Epithelial cell of alveolus of lung (primary cell): Measurements from ENCODE around the gene FFAR3. TPM values are rescaled to one million over a fixed set of nuclear protein-coding genes. Genes with fewer than 3 reads are reported as not detected.

Experiments
- total RNA-seq: library from RNA; depleted of rRNA; stranded (reverse); fragments of >200 nt; gene quantifications from 2 replicates; pipeline ENCODE4 v1.2.1, GENCODE V29; 2015

Gene FFAR3
- not detected in 2 replicates for total RNA-seq

GRCh38 chr19:35357867-35358573, at the start of gene FFAR3:
TSS of gene FFAR3 (plus strand) at chr19:35358460. CDS start at chr19:35358891, 431 bp downstream.

GRCh38 chr19:35328851-35329285, 29.4 kb upstream of the FFAR3 start, which contains the start of gene CD22:
TSS of gene CD22 (plus strand) at chr19:35329187. CDS start at chr19:35332041, 2,854 bp downstream.

GRCh38 chr19:35347171-35347929, 10.9 kb upstream of the FFAR3 start, which contains the start of gene FFAR1:
TSS of gene FFAR1 (plus strand) at chr19:35347902. CDS start at chr19:35351552, 3,650 bp downstream.

GRCh38 chr19:35370722-35371121, 12.5 kb downstream of the FFAR3 start, which contains the start of gene GPR42:
TSS of gene GPR42 (plus strand) at chr19:35371068. CDS start at chr19:35371360, 292 bp downstream.

Other genes with a start within 250 kb of the FFAR3 start
- gene FXYD3, start 242.6 kb upstream of the FFAR3 start, total RNA-seq = 0.39 TPM in 1 of 2 replicates, not detected in the other
- not detected in 2 replicates for gene LGI4, start 223.4 kb upstream of the FFAR3 start, total RNA-seq
- gene FXYD1, start 219.6 kb upstream of the FFAR3 start, total RNA-seq = 20.4 TPM in 1 of 2 replicates, not detected in the other
- not detected in 2 replicates for gene FXYD7, start 215.2 kb upstream of the FFAR3 start, total RNA-seq
- 85.0 and 149 TPM in 2 replicates for gene FXYD5, start 203.7 kb upstream of the FFAR3 start, total RNA-seq
- not detected in 2 replicates for gene FAM187B, start 129.7 kb upstream of the FFAR3 start, total RNA-seq
- 1.4 and 7.4 TPM in 2 replicates for gene LSR, start 109.5 kb upstream of the FFAR3 start, total RNA-seq
- 67.2 and 117 TPM in 2 replicates for gene USF2, start 89.5 kb upstream of the FFAR3 start, total RNA-seq
- gene HAMP, start 75.9 kb upstream of the FFAR3 start, total RNA-seq = 0.16 TPM in 1 of 2 replicates, not detected in the other
- 0.26 TPM in 1 of 2 replicates, not detected in the other for gene MAG, start 66.3 kb upstream of the FFAR3 start, total RNA-seq
- gene CD22, start 29.3 kb upstream of the FFAR3 start, total RNA-seq = 5.6 TPM in 1 of 2 replicates, not detected in the other
- not detected in 2 replicates for gene FFAR1, start 10.6 kb upstream of the FFAR3 start, total RNA-seq
- not detected in 2 replicates for gene GPR42, start 12.6 kb downstream of the FFAR3 start, total RNA-seq
- gene FFAR2, start 89.8 kb downstream of the FFAR3 start, total RNA-seq = not detected in 2 replicates
- not detected in 2 replicates for gene KRTDAP, start 132.0 kb downstream of the FFAR3 start, total RNA-seq
- gene DMKN, start 155.2 kb downstream of the FFAR3 start, total RNA-seq = 15.9 and 24.8 TPM in 2 replicates
- gene SBSN, start 169.9 kb downstream of the FFAR3 start, total RNA-seq = not detected in 2 replicates
- not detected in 2 replicates for gene GAPDHS, start 175.0 kb downstream of the FFAR3 start, total RNA-seq
- 85.7 and 102 TPM in 2 replicates for gene TMEM147, start 187.2 kb downstream of the FFAR3 start, total RNA-seq
- gene ATP4A, start 205.2 kb downstream of the FFAR3 start, total RNA-seq = not detected in 2 replicates
- gene PMIS2, start 227.7 kb downstream of the FFAR3 start, total RNA-seq = not detected in 2 replicates